ENCODE results near the gene MRPL24.

GRCh38 chr1:156689035-156689952 lies 51.6 kb downstream of the MRPL24 start:
- TF ChIP-seq, protein P1, sequence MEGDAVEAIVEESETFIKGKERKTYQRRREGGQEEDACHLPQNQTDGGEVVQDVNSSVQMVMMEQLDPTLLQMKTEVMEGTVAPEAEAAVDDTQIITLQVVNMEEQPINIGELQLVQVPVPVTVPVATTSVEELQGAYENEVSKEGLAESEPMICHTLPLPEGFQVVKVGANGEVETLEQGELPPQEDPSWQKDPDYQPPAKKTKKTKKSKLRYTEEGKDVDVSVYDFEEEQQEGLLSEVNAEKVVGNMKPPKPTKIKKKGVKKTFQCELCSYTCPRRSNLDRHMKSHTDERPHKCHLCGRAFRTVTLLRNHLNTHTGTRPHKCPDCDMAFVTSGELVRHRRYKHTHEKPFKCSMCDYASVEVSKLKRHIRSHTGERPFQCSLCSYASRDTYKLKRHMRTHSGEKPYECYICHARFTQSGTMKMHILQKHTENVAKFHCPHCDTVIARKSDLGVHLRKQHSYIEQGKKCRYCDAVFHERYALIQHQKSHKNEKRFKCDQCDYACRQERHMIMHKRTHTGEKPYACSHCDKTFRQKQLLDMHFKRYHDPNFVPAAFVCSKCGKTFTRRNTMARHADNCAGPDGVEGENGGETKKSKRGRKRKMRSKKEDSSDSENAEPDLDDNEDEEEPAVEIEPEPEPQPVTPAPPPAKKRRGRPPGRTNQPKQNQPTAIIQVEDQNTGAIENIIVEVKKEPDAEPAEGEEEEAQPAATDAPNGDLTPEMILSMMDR (IDR thresholded peaks at IDR 0.05; ENCODE audit: insufficient read depth, low read depth, low read length), result peak; percentile 77
- TF ChIP-seq EZH2 (IDR thresholded peaks at IDR 0.05; ENCODE audit: insufficient read depth, low read length), result no peak
